NCI-H526 (cell line): ENCODE results near the gene SMIM5.
"Not testable (repeated sequence)": the region's sequence is repeated elsewhere in the genome, so short reads cannot be mapped to it uniquely, and the experiment has no call there.

ENCODE experiments used
- DNase-seq, 2 experiments: peaks; one replicate each; lab custom pipeline; 2025; lab: John Stamatoyannopoulos, UW

The SMIM5 gene

DNA sequence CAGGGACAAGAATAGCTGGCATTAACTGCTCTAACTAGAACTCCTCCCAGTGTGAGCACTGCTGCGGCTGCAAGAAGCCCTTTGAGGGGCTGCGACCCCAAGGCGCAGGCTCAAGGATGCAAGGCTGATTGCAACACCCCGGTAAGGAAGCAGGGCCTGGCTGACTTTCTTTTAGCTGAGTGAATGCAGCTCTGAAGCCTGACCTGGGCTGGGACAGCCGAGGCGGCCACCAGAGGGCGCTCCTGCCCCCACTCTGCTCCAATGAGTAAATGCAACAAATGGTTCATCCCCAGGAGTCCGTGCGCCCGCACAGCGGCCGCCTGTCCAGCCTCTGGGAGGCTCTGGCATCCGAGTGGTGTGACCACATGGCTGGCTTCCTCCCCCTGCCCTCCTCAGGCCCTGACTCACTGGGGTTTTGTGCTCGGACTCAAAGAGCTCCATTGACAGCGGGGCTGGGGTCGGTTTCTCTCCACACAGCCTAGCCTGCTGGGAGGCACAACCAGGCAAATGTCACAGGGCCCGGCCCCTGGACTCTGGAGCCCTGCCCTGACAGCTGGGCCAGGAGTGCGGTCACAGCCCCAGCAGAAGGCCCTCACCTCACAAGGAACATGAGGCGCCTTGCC is at the start of gene SMIM5:
TSS of gene SMIM5 (plus strand) at position 572 of the 623 bp plus-strand sequence. CDS start 6,768 bp downstream, outside the sequence.
- peak; percentile 32 to 83 for DNase-seq

GRCh38 chr17:75584849-75585175 is 48.4 kb upstream of the SMIM5 start:
- DNase-seq = no peak

- DNase-seq = no peak
Measured at GRCh38 chr17:75587675-75588595, 45.3 kb upstream of the SMIM5 start, which contains the start of gene MYO15B. Gene MYO15B (plus strand): TSS chr17:75587800. CDS start chr17:75588058, 258 bp downstream.

DNA sequence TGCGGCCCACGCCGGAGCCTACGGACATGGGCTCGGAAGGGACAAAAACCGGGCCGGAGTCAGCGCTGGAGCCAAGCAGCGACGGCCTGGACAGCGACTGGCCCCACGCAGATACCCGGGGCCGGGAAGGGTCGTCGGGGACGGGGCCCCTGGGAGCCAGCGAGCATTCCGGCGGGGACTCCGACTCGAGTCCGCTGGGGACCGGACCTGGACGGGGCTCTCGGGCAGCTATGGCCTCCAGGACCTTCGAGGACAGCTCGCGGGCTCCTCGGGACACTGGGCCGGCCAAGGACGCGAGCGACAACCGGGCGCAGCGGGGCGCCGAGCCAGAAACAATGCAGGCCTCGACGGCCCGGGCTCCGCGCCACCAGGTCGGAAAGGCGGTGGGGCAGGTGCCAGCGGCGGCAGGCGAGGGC is 44.6 kb upstream of the SMIM5 start:
- no peak for DNase-seq

GRCh38 chr17:75589012-75589918 is 44.0 kb upstream of the SMIM5 start:
- peak; percentile 47 to 96 for DNase-seq

GRCh38 chr17:75589919-75590303 is 43.3 kb upstream of the SMIM5 start:
- peak in 1 of 2 experiments; percentile 31 for DNase-seq

DNA sequence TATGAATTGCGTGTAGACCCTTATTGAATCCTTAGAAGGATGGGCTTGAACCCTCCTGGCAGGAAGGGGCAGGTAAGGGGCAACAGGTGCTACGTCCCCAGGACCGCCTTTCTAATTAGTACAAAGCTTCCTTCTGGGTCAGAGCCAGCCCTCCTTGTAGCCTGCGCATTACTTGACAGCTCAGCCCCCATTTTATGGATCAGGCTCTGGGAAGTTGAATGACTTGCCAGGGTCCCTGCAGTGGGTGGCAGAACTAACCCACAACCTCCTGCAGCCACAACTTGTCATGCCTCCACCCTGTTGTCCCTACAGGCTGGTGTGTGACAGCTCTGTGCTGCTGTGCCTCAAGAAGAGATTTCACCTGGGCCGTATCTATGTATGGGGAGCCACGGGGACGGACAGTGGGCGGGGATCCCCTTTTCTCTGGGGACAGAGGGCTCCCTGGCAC is 42.9 kb upstream of the SMIM5 start:
- DNase-seq = no peak

GRCh38 chr17:75590849-75591721 is 42.1 kb upstream of the SMIM5 start:
- DNase-seq = no peak

GRCh38 chr17:75591722-75592302 is 41.4 kb upstream of the SMIM5 start:
- no peak for DNase-seq

DNA sequence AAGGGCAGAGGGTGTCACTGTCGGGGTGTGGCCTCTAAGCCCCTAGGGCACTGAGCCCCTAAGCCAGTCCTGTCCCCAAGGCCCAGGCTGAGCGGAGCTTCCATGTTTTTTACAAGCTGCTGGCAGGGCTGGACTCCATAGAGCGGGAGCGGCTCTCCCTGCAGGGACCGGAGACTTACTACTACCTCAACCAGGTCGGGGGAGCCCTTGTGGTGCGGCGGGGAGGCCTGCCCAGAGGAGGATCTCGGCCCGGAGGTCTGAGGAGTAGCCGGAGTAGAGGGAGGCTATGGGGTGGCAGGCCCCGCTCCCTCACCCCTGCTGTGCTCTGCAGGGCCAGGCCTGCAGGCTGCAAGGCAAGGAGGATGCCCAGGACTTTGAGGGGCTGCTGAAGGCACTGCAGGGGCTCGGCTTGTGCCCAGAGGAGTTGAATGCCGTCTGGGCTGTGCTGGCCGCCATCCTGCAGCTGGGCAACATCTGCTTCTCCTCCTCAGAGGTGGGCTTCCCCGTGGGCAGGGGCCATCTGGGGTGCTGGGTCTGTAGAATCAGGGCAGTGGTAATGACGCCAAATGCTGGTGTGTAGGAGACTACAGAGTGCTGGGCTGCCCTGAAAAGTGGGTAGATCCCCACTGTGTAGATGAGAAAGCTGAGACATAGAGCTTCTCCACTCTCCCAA is 40.8 kb upstream of the SMIM5 start:
- DNase-seq = no peak

GRCh38 chr17:75593430-75593829 is 39.8 kb upstream of the SMIM5 start:
- not testable (repeated sequence) for DNase-seq

DNA sequence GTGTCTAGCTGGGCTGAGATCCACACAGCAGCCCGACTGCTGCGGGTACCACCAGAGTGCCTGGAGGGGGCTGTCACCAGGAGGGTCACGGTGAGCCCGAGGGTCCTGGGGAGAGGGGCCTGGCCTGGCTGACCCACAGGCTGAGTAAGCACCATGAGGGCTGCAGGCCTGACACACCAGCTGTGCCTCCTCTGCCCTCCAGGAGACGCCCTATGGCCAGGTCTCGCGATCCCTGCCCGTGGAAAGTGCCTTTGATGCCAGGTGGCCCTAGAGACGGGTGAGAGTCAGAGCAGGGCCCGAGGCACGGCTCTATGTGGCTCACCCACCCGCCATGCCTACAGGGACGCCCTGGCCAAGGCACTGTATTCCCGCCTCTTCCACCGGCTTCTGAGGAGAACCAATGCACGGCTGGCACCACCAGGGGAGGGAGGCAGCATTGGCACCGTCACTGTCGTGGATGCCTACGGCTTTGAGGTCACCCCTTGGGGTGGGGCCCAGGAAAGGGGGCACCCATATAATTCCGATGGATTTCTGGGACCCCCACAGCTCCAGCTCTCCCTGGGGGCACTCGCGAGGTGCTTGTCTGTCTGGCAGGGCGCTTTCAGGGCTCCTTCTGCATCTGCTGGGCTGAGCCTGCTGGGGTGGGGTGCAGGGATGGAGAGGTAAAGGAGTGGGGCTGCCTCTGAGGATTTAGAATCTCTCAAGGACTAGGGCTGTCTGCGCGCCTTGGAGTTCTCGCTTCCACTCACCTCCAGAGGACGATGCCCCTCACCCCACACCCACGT is 38.5 kb upstream of the SMIM5 start:
- DNase-seq = peak; percentile 17 to 57

GRCh38 chr17:75595284-75595919 is 37.8 kb upstream of the SMIM5 start:
- no peak for DNase-seq

- no peak for DNase-seq
Measured at GRCh38 chr17:75595920-75596313, 37.3 kb upstream of the SMIM5 start.

- DNase-seq = no peak
Measured at GRCh38 chr17:75596320-75597087, 36.7 kb upstream of the SMIM5 start.

DNA sequence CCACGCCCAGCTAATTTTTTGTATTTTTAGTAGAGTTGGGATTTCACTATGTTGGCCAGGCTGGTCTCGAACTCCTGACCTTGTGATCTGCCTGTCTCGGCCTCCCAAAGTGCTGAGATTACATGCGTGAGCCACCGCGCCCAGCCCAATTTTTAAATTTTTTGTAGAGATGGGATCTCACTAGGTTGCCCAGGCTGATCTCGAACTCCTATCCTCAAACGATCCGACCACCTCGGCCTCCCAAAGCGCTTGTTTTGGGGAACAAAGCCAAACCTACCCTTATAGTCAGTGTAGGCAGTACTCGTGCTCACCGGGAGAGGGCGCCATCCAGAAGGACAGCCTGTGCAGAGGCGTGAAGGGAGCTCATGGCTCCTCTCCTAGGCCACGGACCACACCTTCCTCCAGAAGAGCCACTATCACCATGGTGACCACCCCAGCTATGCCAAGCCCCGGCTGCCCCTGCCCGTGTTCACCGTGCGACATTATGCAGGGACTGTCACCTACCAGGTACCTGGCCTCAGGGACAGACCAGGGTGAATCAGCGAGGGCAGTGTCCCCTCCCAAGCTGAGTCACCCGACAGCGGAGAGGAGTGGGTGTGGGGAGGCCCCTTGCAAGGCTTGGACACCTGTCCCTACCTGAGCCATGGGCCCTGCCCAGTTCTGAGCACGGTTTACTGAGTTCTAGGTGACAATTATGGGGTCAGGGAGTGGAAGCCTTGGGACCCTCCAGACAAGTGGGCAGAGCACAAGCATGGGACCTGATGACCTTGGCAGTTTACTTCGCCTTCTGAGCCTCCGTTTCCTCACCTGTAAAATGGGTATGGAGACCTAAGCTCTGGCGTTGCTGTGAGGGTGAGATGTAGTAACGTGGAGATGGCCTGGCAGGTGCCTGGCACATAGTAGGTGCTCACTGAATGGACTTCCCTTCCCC is 31.9 kb upstream of the SMIM5 start:
- DNase-seq = peak; percentile 55 to 73

- DNase-seq = no peak
Measured at GRCh38 chr17:75602644-75603043, 30.6 kb upstream of the SMIM5 start.
